Loucy (cell line): ENCODE measurements around the gene NACAD.

Experiments used
- H2AFZ ChIP-seq: fragments of 200-600 bp; sonication (generic); 2 replicates; pipeline ENCODE4 v1.6.0; 2016; ENCODE audit warnings: antibody characterized with exemption, mild to moderate bottlenecking, low read length, moderate library complexity
- H3F3A ChIP-seq: fragments of 200-600 bp; 2 replicates; pipeline ENCODE4 v1.6.0; 2016; ENCODE audit warnings: antibody characterized with exemption, low read depth, mild to moderate bottlenecking
- H3K27me3 ChIP-seq: fragments of 200-600 bp; sonication (generic); 2 replicates; pipeline ENCODE4 v1.6.1; 2014; ENCODE audit warnings: low read length, mild to moderate bottlenecking; ENCODE audit not compliant: insufficient read depth, poor library complexity, severe bottlenecking
- H3K36me3 ChIP-seq: fragments of 200-600 bp; sonication (generic); 2 replicates; pipeline ENCODE4 v1.6.1; 2016; ENCODE audit warnings: low read length; ENCODE audit not compliant: insufficient read depth
- H3K4me1 ChIP-seq: fragments of 200-600 bp; sonication (generic); 2 replicates; pipeline ENCODE4 v1.5.1; 2014; ENCODE audit warnings: low read length, mild to moderate bottlenecking; ENCODE audit not compliant: insufficient read depth, poor library complexity, severe bottlenecking
- H3K4me2 ChIP-seq: fragments of 200-600 bp; sonication (generic); 2 replicates; pipeline ENCODE4 v1.6.0; 2014; ENCODE audit warnings: antibody characterized with exemption, low read length, low read depth, mild to moderate bottlenecking; ENCODE audit not compliant: poor library complexity, severe bottlenecking
- H3K4me3 ChIP-seq: fragments of 200-600 bp; sonication (generic); 2 replicates; pipeline ENCODE4 v1.5.1; 2014; ENCODE audit warnings: low read length, mild to moderate bottlenecking, mixed read lengths; ENCODE audit not compliant: poor library complexity, severe bottlenecking
- H3K79me2 ChIP-seq: fragments of 200-600 bp; sonication (generic); 2 replicates; pipeline ENCODE4 v1.6.1; 2014; ENCODE audit warnings: low read length; ENCODE audit not compliant: insufficient read depth
- H3K9ac ChIP-seq: fragments of 200-600 bp; sonication (generic); 2 replicates; pipeline ENCODE4 v1.6.0; 2014; ENCODE audit warnings: mild to moderate bottlenecking, low read depth, low read length, moderate library complexity; ENCODE audit not compliant: poor library complexity, severe bottlenecking
- H3K9me2 ChIP-seq: fragments of 200-600 bp; sonication (generic); replicated peaks from 2 replicates; pipeline ENCODE4 v1.6.1; 2016; ENCODE audit warnings: low read depth, low read length, mixed read lengths
- H3K9me3 ChIP-seq: fragments of 200-600 bp; sonication (generic); 2 replicates; pipeline ENCODE4 v1.6.1; 2014; ENCODE audit warnings: mild to moderate bottlenecking, antibody characterized with exemption, low read length, low read depth; ENCODE audit not compliant: insufficient read depth
- H4K20me1 ChIP-seq: fragments of 200-600 bp; sonication (generic); 2 replicates; pipeline ENCODE4 v1.6.0; 2014; ENCODE audit warnings: antibody characterized with exemption, low read length, mild to moderate bottlenecking; ENCODE audit not compliant: insufficient read depth, poor library complexity, severe bottlenecking
- EZH2phosphoT487 ChIP-seq: fragments of 200-600 bp; IDR thresholded peaks from 2 replicates; pipeline ENCODE4 v1.6.1; 2018; ENCODE audit warnings: antibody characterized with exemption, mild to moderate bottlenecking, moderate library complexity, borderline replicate concordance
- TF ChIP-seq, protein P1 (sequence below): fragments of 200-600 bp; sonication (generic); conservative IDR thresholded peaks from 2 replicates; pipeline ENCODE4 v1.5.1; 2014; ENCODE audit warnings: mild to moderate bottlenecking, antibody characterized with exemption, low read length

The NACAD gene

DNA sequence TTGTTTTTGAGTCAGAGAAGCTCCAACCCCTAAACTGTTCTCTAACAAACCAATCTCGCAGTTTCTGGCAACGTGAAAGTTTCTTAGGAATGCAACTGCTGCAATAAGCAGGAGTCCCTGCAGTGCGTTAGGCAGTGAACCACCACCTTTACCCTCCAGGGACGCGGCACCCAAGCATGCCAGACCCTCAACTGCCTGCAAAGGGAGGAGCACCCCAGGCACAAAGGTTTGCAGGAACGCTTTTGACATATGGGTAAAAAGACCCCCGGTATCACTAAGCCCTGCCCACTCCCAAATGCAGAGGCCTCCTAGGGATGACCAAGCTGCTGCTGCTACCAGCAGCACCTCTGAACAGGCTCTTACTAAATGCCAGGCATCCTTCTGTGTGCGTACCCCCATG, 18.1 kb upstream of the NACAD start:
- Histone ChIP-seq H3K9me2 (no peaks in the 10 kb centered on the region), H3K4me3 (peak overlapping the region; percentile 78), H3F3A (peaks cover 4% of the 10 kb centered on the region; the same call in 1 of the 2 replicates), H2AFZ (no peak overlapping the region), H3K4me1 (peaks cover 44% of the 10 kb centered on the region), H3K9me3 (no peaks in the 10 kb centered on the region), H3K79me2 (peaks cover 83% of the 10 kb centered on the region), H4K20me1 (peaks cover 64% of the 10 kb centered on the region), H3K27me3 (no peaks in the 10 kb centered on the region), H3K9ac (peak overlapping the region; percentile 6), H3K4me2 (peak overlapping the region; percentile 87), H3K36me3 (peaks cover 71% of the 10 kb centered on the region; the same call in 1 of the 2 replicates)
- TF ChIP-seq EZH2phosphoT487, result no peak
- TF ChIP-seq, protein P1, sequence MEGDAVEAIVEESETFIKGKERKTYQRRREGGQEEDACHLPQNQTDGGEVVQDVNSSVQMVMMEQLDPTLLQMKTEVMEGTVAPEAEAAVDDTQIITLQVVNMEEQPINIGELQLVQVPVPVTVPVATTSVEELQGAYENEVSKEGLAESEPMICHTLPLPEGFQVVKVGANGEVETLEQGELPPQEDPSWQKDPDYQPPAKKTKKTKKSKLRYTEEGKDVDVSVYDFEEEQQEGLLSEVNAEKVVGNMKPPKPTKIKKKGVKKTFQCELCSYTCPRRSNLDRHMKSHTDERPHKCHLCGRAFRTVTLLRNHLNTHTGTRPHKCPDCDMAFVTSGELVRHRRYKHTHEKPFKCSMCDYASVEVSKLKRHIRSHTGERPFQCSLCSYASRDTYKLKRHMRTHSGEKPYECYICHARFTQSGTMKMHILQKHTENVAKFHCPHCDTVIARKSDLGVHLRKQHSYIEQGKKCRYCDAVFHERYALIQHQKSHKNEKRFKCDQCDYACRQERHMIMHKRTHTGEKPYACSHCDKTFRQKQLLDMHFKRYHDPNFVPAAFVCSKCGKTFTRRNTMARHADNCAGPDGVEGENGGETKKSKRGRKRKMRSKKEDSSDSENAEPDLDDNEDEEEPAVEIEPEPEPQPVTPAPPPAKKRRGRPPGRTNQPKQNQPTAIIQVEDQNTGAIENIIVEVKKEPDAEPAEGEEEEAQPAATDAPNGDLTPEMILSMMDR, result no peak

DNA sequence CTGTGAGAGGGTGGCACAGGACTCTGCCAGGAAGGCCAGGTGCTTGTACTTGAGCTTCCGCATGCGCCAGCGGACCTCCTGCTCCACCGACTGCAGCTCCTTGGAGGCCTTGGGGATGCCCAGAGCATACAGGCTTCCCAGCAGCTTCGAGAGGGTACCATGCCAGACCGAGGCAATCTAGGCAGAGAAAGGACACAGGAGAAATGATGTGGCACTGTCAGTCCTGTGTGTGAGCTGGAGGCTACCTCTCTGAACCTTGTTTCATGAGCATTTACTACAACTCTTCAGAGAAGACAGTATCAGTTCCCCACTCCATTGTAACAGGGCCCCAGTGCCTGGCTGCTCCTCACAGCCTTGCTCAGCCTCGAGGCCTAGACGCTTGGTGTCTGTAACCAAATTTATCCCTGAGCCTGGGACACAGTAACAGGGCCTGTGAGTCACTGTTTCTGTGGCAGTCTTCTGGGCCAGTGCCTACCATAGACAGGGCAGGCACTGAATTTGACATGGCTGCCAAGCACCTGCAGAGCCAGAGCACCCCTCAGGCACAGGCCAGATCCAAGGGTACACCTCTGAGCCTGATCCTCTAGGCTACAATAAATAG, 16.9 kb upstream of the NACAD start:
- Histone ChIP-seq H3K4me1 (peaks cover 44% of the 10 kb centered on the region), H3K9ac (no peak overlapping the region), H3F3A (peaks cover 2% of the 10 kb centered on the region; the same call in 1 of the 2 replicates), H3K4me3 (peak overlapping the region; percentile 23), H3K9me2 (no peaks in the 10 kb centered on the region), H2AFZ (no peak overlapping the region), H3K27me3 (no peaks in the 10 kb centered on the region), H3K9me3 (no peaks in the 10 kb centered on the region), H3K4me2 (peak overlapping the region; percentile 87), H3K79me2 (peaks cover 75% of the 10 kb centered on the region), H4K20me1 (peaks cover 60% of the 10 kb centered on the region), H3K36me3 (peaks cover 82% of the 10 kb centered on the region; the same call in 1 of the 2 replicates)
- TF ChIP-seq, protein P1, result no peak
- TF ChIP-seq EZH2phosphoT487, result no peak

DNA sequence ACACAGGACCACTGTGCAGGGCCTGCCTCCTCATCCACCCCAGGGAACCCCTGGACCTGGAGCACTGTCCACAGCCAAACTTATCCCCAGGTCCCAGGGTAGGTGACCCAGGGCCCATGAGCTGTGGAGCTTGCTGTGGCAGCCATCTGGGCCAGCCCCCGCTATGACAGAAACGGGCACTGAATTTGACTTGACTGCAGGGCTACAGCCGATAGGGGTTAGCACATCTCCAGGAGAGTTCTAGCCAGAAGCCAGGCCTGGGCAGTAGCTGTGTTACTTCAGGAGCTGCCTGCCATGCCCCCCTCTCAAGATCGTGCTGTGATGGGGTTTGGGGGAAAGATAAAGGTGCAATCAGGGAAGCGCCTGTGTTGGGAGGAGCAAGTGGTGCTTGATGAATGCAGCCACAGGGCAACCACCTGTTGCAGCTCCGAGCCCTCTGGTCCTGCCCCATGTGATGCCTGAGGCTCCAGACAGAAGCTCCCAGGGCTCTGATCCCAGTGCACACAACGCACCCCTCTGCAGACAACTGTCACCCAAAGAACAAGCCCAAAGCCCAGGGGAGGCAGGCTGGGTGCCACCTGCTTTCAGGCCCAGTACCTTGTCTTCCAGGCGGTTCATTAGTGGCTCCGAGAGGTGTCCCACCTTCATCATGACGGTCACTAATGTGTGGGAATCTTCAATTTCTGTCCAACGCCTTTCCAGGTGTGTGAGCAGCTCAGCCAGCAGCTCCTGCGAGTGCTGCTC, 16.2 kb upstream of the NACAD start:
- Histone ChIP-seq H3K9me2 (no peaks in the 10 kb centered on the region), H3F3A (no peaks in the 10 kb centered on the region), H3K27me3 (no peaks in the 10 kb centered on the region), H3K4me3 (no peak overlapping the region), H4K20me1 (peaks cover 55% of the 10 kb centered on the region), H3K9ac (no peak overlapping the region), H3K4me2 (peak overlapping the region; percentile 87), H3K36me3 (peaks cover 89% of the 10 kb centered on the region; the same call in 1 of the 2 replicates), H3K9me3 (no peaks in the 10 kb centered on the region), H3K4me1 (peaks cover 37% of the 10 kb centered on the region), H3K79me2 (peaks cover 68% of the 10 kb centered on the region), H2AFZ (no peak overlapping the region)
- TF ChIP-seq, protein P1, result no peak
- no peak for TF ChIP-seq EZH2phosphoT487
